Neural progenitor cell (in vitro differentiated cells): ENCODE results near the gene PCDHGB4. TPM values are rescaled to one million over a fixed set of nuclear protein-coding genes. Genes with fewer than 3 reads are reported as not detected.

Experiments
- DNase-seq: peaks from one replicate; pipeline ENCODE4 v3.0.0-alpha.2; 2016; ENCODE audit warnings: low spot score
- H2AFZ ChIP-seq: fragments of 200-600 bp; sonication (generic); replicated peaks from 2 replicates; pipeline ENCODE4 v1.6.1; 2016; ENCODE audit warnings: antibody characterized with exemption
- H3F3A ChIP-seq: fragments of 200-600 bp; sonication (generic); 2 replicates; pipeline ENCODE4 v1.6.1; 2016; ENCODE audit warnings: antibody characterized with exemption, low read depth
- H3K27ac ChIP-seq: fragments of 200-600 bp; sonication (generic); 2 replicates; pipeline ENCODE4 v1.5.1; 2016; ENCODE audit warnings: mild to moderate bottlenecking
- H3K27me3 ChIP-seq: fragments of 200-600 bp; sonication (generic); 2 replicates; pipeline ENCODE4 v1.6.1; 2016; ENCODE audit warnings: mild to moderate bottlenecking, moderate library complexity
- H3K36me3 ChIP-seq: fragments of 200-600 bp; sonication (generic); 2 replicates; pipeline ENCODE4 v1.5.1; 2016
- H3K4me1 ChIP-seq: fragments of 200-600 bp; sonication (generic); 2 replicates; pipeline ENCODE4 v1.6.1; 2016; ENCODE audit warnings: mixed run types
- H3K4me2 ChIP-seq: fragments of 200-600 bp; sonication (generic); 2 replicates; pipeline ENCODE4 v1.6.1; 2016
- H3K4me3 ChIP-seq: fragments of 200-600 bp; sonication (generic); 2 replicates; pipeline ENCODE4 v1.5.1; 2016
- H3K79me2 ChIP-seq: fragments of 200-600 bp; sonication (generic); 2 replicates; pipeline ENCODE4 v1.6.1; 2016; ENCODE audit warnings: low read depth
- H3K9ac ChIP-seq: fragments of 200-600 bp; sonication (generic); 2 replicates; pipeline ENCODE4 v1.6.1; 2016
- H3K9me3 ChIP-seq: fragments of 200-600 bp; sonication (generic); 2 replicates; pipeline ENCODE4 v1.5.1; 2016; ENCODE audit warnings: low read depth
- H4K20me1 ChIP-seq: fragments of 200-600 bp; sonication (generic); 2 replicates; pipeline ENCODE4 v1.6.1; 2016; ENCODE audit warnings: low read depth
- H3K27ac Mint-ChIP-seq: 3 replicates; pipeline ENCODE4 v1.8.0; 2021; ENCODE audit warnings: mixed read lengths
- H3K27me3 Mint-ChIP-seq: 2 replicates; pipeline ENCODE4 v1.8.0; 2022; ENCODE audit warnings: low read depth, mild to moderate bottlenecking, inconsistent platforms, moderate library complexity, mixed read lengths; ENCODE audit not compliant: insufficient read depth
- H3K36me3 Mint-ChIP-seq: 3 replicates; pipeline ENCODE4 v1.8.0; 2021; ENCODE audit warnings: mixed read lengths
- H3K4me1 Mint-ChIP-seq: 3 replicates; pipeline ENCODE4 v1.8.0; 2021; ENCODE audit warnings: mixed read lengths
- H3K4me3 Mint-ChIP-seq: 3 replicates; pipeline ENCODE4 v1.8.0; 2021; ENCODE audit warnings: mild to moderate bottlenecking, moderate library complexity, mixed read lengths
- H3K9me3 Mint-ChIP-seq: 3 replicates; pipeline ENCODE4 v1.8.0; 2020; ENCODE audit warnings: mixed read lengths
- EZH2 ChIP-seq: fragments of 200-600 bp; sonication (generic); IDR thresholded peaks from 2 replicates; pipeline ENCODE4 v1.6.1; 2017; ENCODE audit warnings: antibody characterized with exemption, mild to moderate bottlenecking, moderate library complexity
- EZH2phosphoT487 ChIP-seq: fragments of 200-600 bp; sonication (generic); IDR thresholded peaks from 2 replicates; pipeline ENCODE4 v1.6.1; 2017; ENCODE audit warnings: antibody characterized with exemption
- total RNA-seq: library from RNA; depleted of rRNA; stranded (reverse); fragments of >200 nt; gene quantifications from 2 replicates; pipeline ENCODE4 v1.2.3, GENCODE V29; 2015; ENCODE audit warnings: low replicate concordance
- TF ChIP-seq, protein P1 (sequence below): fragments of 200-600 bp; sonication (generic); IDR thresholded peaks from 2 replicates; pipeline ENCODE4 v1.5.1; 2017; ENCODE audit warnings: antibody characterized with exemption, mild to moderate bottlenecking

PCDHGB4 gene
- total RNA-seq, 1 donor from 2014 or later: 10.4 TPM

DNA sequence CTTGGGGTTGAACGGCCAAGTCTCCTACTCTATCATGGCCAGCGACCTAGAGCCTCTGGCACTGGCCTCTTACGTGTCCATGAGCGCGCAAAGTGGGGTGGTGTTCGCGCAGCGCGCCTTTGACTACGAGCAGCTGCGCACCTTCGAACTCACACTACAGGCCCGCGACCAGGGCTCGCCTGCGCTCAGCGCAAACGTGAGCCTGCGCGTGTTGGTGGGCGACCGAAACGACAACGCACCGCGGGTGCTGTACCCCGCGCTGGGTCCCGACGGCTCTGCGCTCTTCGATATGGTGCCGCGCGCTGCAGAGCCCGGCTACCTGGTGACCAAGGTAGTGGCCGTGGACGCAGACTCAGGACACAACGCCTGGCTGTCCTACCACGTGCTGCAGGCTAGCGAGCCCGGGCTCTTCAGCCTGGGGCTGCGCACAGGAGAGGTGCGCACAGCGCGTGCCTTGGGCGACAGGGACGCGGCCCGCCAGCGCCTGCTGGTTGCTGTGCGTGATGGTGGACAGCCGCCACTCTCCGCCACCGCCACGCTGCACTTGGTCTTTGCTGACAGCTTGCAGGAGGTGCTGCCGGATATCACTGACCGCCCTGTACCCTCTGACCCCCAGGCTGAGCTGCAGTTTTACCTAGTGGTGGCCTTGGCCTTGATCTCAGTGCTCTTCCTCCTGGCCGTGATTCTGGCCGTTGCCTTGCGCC lies 12.2 kb downstream of the PCDHGB4 start:
- Histone ChIP-seq H3K36me3 (no peaks in the 10 kb centered on the region), H3K9me3 (peaks cover 27% of the 10 kb centered on the region), H2AFZ (no peak overlapping the region), H3F3A (no peaks in the 10 kb centered on the region), H3K27ac (no peak overlapping the region), H3K4me2 (no peak overlapping the region), H3K4me3 (no peak overlapping the region), H3K79me2 (no peaks in the 10 kb centered on the region), H4K20me1 (no peaks in the 10 kb centered on the region), H3K4me1 (no peaks in the 10 kb centered on the region), H3K27me3 (no peaks in the 10 kb centered on the region), H3K9ac (no peak overlapping the region)
- H3K27ac Mint-ChIP-seq: no peak overlapping the region
- H3K4me1 Mint-ChIP-seq: no peaks in the 10 kb centered on the region
- H3K27me3 Mint-ChIP-seq: no peaks in the 10 kb centered on the region
- no peak for DNase-seq
- peaks cover 5% of the 10 kb centered on the region for H3K36me3 Mint-ChIP-seq
- no peak for TF ChIP-seq EZH2
- TF ChIP-seq EZH2phosphoT487: no peak
- TF ChIP-seq, protein P1, sequence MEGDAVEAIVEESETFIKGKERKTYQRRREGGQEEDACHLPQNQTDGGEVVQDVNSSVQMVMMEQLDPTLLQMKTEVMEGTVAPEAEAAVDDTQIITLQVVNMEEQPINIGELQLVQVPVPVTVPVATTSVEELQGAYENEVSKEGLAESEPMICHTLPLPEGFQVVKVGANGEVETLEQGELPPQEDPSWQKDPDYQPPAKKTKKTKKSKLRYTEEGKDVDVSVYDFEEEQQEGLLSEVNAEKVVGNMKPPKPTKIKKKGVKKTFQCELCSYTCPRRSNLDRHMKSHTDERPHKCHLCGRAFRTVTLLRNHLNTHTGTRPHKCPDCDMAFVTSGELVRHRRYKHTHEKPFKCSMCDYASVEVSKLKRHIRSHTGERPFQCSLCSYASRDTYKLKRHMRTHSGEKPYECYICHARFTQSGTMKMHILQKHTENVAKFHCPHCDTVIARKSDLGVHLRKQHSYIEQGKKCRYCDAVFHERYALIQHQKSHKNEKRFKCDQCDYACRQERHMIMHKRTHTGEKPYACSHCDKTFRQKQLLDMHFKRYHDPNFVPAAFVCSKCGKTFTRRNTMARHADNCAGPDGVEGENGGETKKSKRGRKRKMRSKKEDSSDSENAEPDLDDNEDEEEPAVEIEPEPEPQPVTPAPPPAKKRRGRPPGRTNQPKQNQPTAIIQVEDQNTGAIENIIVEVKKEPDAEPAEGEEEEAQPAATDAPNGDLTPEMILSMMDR: no peak
- peaks cover 62% of the 10 kb centered on the region for H3K9me3 Mint-ChIP-seq
- no peak overlapping the region for H3K4me3 Mint-ChIP-seq

DNA sequence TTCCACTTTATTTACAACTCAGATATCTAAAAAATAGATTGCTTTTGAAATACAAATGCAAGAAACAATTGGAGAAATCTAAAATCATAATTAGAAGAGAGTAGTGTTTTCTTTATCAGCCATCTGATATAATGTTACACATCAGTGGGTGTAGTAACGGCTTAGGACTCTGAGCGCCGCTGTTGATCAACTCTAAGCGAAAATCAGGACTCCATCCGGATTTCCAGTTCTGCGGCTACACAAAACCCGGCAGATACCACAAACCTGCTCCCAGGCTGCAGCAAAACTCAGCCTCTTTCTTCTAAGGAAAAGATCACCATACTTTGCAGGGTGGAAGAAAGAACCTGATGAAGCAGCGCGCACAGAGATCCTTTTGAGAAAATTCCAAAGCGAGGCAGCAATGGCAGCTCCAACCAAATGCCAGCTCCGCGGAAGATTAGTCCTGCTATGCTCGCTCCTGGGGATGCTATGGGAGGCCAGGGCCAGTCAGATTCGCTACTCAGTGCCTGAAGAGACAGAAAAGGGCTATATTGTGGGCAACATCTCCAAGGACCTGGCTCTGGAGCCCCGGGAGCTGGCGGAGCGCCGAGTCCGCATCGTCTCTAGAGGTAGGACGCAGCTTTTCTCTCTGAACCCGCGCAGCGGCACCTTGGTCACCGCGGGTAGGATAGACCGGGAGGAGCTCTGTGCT lies 15.2 kb downstream of the PCDHGB4 start, which contains the start of gene PCDHGA9:
Gene PCDHGA9, plus strand, starts transcription at position 226 of the 691 bp plus-strand sequence. Its CDS starts 175 bp downstream, at position 401.
- H3K9me3 ChIP-seq: peaks cover 14% of the 10 kb centered on the region

DNA sequence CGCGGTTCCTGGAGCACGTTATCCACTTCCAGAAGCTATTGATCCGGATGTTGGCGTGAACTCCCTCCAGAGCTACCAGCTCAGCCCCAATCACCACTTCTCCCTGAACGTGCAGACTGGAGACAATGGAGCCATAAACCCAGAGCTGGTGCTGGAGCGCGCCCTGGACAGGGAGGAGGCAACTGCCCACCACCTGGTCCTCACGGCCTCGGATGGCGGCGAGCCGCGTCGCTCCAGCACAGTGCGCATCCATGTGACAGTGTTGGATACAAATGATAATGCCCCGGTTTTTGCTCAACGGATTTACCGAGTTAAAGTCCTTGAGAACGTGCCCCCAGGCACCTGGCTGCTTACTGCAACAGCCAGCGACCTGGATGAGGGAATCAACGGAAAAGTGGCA lies 15.9 kb downstream of the PCDHGB4 start:
- H3K27me3 Mint-ChIP-seq: peaks cover 4% of the 10 kb centered on the region
- Histone ChIP-seq H3K79me2 (no peaks in the 10 kb centered on the region), H3K4me2 (no peak overlapping the region), H3K27me3 (peaks cover 2% of the 10 kb centered on the region), H3K36me3 (no peaks in the 10 kb centered on the region), H3K4me3 (no peak overlapping the region), H3K9ac (no peak overlapping the region), H3K4me1 (no peaks in the 10 kb centered on the region), H3F3A (peaks cover 4% of the 10 kb centered on the region), H2AFZ (no peak overlapping the region), H3K27ac (no peak overlapping the region), H4K20me1 (no peaks in the 10 kb centered on the region), H3K9me3 (peaks cover 16% of the 10 kb centered on the region)
- H3K9me3 Mint-ChIP-seq: peaks cover 67% of the 10 kb centered on the region
- no peak overlapping the region for H3K27ac Mint-ChIP-seq
- H3K4me1 Mint-ChIP-seq: peaks cover 3% of the 10 kb centered on the region
- peaks cover 18% of the 10 kb centered on the region for H3K36me3 Mint-ChIP-seq
- no peak for TF ChIP-seq EZH2phosphoT487
- TF ChIP-seq, protein P1: no peak
- DNase-seq: no peak
- no peak overlapping the region for H3K4me3 Mint-ChIP-seq

More for the DNA sequence above, 15.2 kb downstream of the PCDHGB4 start, which contains the start of gene PCDHGA9:
- DNase-seq: no peak
- Mint-ChIP-seq H3K4me1 (no peaks in the 10 kb centered on the region), H3K9me3 (peaks cover 61% of the 10 kb centered on the region), H3K4me3 (no peak within 1 kb of the TSS), H3K27ac (no peak within 1 kb of the TSS), H3K36me3 (peaks cover 13% of the 10 kb centered on the region), H3K27me3 (no peaks in the 10 kb centered on the region)
- no peak within 1 kb of the TSS for H3K4me2 ChIP-seq
- H3K79me2 ChIP-seq: no peaks in the 10 kb centered on the region
- H3K27me3 ChIP-seq: no peaks in the 10 kb centered on the region
- no peaks in the 10 kb centered on the region for H3K4me1 ChIP-seq
- H3F3A ChIP-seq: peaks cover 4% of the 10 kb centered on the region
- TF ChIP-seq, protein P1: peak; percentile 23
- no peak for TF ChIP-seq EZH2phosphoT487
- no peak within 1 kb of the TSS for H2AFZ ChIP-seq
- H3K4me3 ChIP-seq: no peak within 1 kb of the TSS
- H3K9ac ChIP-seq: no peak within 1 kb of the TSS
- H3K36me3 ChIP-seq: no peaks in the 10 kb centered on the region
- H3K27ac ChIP-seq: no peak within 1 kb of the TSS
- H4K20me1 ChIP-seq: no peaks in the 10 kb centered on the region
